Astrocyte (in vitro differentiated cells and primary cell): Measurements from ENCODE around the gene PCK2.

ENCODE experiments used
- EZH2 ChIP-seq: IDR thresholded peaks from 2 replicates; pipeline ENCODE4 v1.6.1; 2012; ENCODE audit warnings: mild to moderate bottlenecking, low read length, inconsistent platforms; ENCODE audit not compliant: insufficient read depth
- TF ChIP-seq, protein P1 (sequence below): IDR thresholded peaks from 2 replicates; pipeline ENCODE4 v1.5.1; 2011; ENCODE audit warnings: low read depth, mild to moderate bottlenecking, inconsistent platforms, low read length, moderate library complexity; ENCODE audit not compliant: insufficient read depth

DNA sequence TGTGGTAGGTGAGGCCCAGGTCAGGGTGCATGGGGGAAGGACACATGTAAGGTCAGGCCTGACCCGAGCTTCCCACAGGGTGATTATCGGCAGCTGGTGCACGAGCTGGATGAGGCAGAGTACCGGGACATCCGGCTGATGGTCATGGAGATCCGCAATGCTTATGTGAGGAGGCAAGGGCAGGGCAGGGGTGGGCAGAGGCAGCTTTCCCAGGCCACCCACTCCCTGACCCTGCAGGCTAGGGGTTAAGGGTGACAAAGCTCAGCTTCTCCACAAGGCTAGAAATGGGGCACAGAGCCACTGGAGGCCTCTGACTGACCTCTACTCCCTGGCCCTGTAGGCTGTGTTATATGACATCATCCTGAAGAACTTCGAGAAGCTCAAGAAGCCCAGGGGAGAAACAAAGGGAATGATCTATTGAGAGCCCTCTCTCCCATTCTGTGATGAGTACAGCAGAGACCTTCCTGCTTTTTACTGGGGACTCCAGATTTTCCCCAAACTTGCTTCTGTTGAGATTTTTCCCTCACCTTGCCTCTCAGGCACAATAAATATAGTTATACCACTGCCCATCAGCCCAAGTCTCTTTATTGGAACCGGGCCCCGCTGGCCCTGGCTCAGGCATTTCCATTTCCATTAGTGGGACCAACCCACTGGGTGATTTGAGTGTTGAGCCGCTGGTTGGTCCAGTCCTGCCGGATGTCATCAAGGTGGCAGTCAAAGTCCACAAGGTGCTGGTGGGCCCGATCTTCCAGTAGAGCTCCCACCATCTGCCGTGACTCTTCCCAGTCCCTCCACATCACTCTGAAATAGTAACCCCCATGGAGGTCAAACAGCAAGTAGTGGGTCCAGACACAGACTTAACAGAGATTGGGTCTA lies 44.5 kb downstream of the PCK2 start:
- no peak for TF ChIP-seq EZH2
- TF ChIP-seq, protein P1, sequence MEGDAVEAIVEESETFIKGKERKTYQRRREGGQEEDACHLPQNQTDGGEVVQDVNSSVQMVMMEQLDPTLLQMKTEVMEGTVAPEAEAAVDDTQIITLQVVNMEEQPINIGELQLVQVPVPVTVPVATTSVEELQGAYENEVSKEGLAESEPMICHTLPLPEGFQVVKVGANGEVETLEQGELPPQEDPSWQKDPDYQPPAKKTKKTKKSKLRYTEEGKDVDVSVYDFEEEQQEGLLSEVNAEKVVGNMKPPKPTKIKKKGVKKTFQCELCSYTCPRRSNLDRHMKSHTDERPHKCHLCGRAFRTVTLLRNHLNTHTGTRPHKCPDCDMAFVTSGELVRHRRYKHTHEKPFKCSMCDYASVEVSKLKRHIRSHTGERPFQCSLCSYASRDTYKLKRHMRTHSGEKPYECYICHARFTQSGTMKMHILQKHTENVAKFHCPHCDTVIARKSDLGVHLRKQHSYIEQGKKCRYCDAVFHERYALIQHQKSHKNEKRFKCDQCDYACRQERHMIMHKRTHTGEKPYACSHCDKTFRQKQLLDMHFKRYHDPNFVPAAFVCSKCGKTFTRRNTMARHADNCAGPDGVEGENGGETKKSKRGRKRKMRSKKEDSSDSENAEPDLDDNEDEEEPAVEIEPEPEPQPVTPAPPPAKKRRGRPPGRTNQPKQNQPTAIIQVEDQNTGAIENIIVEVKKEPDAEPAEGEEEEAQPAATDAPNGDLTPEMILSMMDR: no peak
